ENCODE data around the gene FGD4.

- no peak for TF ChIP-seq POLR2A (conservative IDR thresholded peaks at IDR 0.05)
- TF ChIP-seq FOXP1 (CRISPR knock-in tag; IDR thresholded peaks at IDR 0.05): no peak
- TF ChIP-seq GABPA (tag; conservative IDR thresholded peaks at IDR 0.05; ENCODE audit: low read depth): no peak
- no peak for TF ChIP-seq PCBP2 (IDR thresholded peaks at IDR 0.05; ENCODE audit: low read depth, low read length, poor library complexity, severe bottlenecking)
- no peak for TF ChIP-seq SRF (CRISPR knock-in tag; IDR thresholded peaks at IDR 0.05)
- TF ChIP-seq ATF1 (CRISPR knock-in tag; IDR thresholded peaks at IDR 0.05): no peak
- no peak for TF ChIP-seq ATF1 (tag; IDR thresholded peaks at IDR 0.05)
- TF ChIP-seq EZH2 (IDR thresholded peaks at IDR 0.05; ENCODE audit: borderline replicate concordance, low read depth, low read length): no peak
- no peak for TF ChIP-seq ZNF449 (CRISPR knock-in tag; IDR thresholded peaks at IDR 0.05)
These were observed 109.3 kb downstream of the FGD4 start for GRCh38 chr12:32508626-32509025.

Data from K562 (cell line).